Left lobe of liver (tissue), 2 donors: Measurements from ENCODE around the gene AP2A1. TPM values are rescaled to one million over a fixed set of nuclear protein-coding genes. Genes with fewer than 3 reads are reported as not detected.
"Not testable (repeated sequence)": the region's sequence is repeated elsewhere in the genome, so short reads cannot be mapped to it uniquely, and the experiment has no call there.

ENCODE experiments used
- ATAC-seq: fragments of 200-7000 bp; cut with Tn5 transposase; one replicate; pipeline ENCODE4 v1.9.1; 2020; ENCODE audit warnings: mild to moderate bottlenecking, moderate library complexity
- DNase-seq: peaks from one replicate; pipeline ENCODE4 v3.0.0-alpha.2; 2020; ENCODE audit warnings: low spot score
- total RNA-seq: library from RNA; stranded (reverse); gene quantifications from one replicate; pipeline ENCODE4 v1.2.1, GENCODE V29; 2021
- donor health status: DM: no; HTN: no; CAD: no; lungs with moderate emphysema.
- donor health status: DM: no; HTN: yes; CAD: no.

AP2A1 gene
- total RNA-seq: 52.9 TPM

GRCh38 chr19:49766930-49767299 is at the start of gene AP2A1:
Gene AP2A1 (plus strand): TSS chr19:49767001. CDS start chr19:49767134, 133 bp downstream.
- no peak for ATAC-seq
- DNase-seq: no peak

- ATAC-seq: no peak
- DNase-seq: no peak
Observed at GRCh38 chr19:49718511-49718910, 48.3 kb upstream of the AP2A1 start.

- DNase-seq: no peak
- no peak for ATAC-seq
Observed at GRCh38 chr19:49718991-49719390, 47.8 kb upstream of the AP2A1 start.

DNA sequence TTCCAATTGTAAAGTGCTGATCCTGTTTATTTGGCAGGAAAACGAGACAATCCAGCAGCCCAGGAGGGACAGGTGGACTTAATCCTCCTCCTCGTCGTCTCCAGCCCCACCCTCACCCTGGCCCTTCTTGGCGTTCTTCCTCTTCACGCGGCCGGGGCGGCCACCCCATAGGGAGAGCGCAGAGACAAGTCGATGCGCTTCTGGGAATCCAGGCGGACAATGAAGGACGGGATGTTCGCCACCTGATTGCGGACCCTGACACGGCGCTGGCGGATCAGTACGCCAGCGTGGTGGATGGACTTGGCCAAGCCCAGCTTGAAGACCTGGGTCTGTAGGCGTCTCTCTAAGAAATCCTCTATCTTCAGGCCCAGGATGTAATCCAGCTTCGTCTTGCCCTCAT is 47.4 kb upstream of the AP2A1 start:
- not testable (repeated sequence) for ATAC-seq, DNase-seq

GRCh38 chr19:49727217-49728030 is 39.4 kb upstream of the AP2A1 start:
- peak; percentile 48 for ATAC-seq
- no peak for DNase-seq

DNA sequence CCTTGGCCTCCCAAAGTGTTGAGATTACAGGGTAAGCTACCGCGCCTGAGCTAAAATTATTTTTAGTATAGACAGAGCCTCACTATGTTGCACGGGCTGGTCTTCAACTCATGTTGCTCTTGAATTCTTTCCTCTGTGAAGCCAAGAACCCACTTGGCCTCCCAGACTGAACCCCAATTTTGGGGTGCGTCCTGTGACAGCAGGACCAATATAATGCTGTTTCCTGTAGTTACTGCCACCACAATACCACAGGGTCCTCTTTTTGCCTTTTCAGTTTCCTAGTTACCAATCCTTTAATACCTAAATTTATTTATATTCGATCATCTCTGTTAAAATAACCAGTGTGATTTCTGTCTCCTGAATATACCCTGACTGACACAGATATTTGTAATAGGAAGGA is 36.6 kb upstream of the AP2A1 start:
- DNase-seq (no peak), ATAC-seq (no peak)

GRCh38 chr19:49738268-49738667 is 28.5 kb upstream of the AP2A1 start:
- no peak for DNase-seq
- no peak for ATAC-seq

- no peak for DNase-seq
- no peak for ATAC-seq
Observed at GRCh38 chr19:49739098-49739497, 27.7 kb upstream of the AP2A1 start.

DNA sequence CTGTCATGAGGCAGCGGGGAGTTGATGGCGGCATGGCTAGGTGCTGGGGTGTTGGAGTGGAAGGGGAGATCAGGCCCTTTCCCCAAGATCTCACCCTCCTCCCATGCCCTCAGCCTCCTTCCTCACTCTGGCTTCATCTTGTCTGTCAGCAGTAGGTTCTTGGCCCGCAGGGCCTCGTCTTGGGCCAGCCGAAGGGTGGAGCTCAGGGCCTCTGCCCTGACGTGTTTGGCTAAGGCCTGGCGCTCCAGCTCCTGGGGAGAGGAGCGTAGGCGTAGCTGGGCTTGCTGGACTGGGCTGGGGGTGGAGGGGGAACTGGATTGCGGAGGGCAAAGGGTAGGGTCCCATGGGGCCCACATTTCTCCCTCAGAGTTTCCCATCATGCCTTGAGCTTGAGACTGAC is 26.9 kb upstream of the AP2A1 start:
- DNase-seq (no peak), ATAC-seq (no peak)

DNA sequence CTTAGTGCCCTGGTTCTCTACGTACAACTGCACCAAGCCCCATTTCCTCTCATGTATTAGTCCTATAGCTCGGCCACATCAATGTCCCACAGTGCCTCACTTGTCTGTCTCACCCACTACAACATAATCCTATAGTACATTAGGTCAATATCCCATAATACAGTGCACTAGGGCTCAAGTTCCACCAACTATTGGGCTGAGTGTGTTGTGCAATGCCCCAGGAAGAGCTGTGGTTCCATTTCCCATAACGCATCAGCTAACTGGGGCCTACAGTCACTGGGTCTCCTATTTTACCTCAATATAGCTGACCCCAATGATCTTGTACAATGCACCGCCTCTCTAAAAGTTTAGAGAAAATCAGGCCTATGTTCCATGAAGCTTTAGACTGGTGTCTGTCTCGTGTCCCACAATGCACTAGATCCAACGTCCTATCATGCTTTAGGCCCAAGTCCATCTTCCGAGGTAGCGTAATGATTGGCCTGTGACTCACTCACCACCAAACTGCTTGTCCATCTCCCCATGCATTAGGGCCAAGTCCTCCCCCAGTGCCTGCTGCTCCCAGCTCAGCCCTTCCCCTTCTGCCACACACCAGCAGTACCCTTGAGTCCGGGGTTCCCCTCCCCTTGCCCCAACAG is 25.5 kb upstream of the AP2A1 start:
- ATAC-seq: no peak
- DNase-seq: no peak

DNA sequence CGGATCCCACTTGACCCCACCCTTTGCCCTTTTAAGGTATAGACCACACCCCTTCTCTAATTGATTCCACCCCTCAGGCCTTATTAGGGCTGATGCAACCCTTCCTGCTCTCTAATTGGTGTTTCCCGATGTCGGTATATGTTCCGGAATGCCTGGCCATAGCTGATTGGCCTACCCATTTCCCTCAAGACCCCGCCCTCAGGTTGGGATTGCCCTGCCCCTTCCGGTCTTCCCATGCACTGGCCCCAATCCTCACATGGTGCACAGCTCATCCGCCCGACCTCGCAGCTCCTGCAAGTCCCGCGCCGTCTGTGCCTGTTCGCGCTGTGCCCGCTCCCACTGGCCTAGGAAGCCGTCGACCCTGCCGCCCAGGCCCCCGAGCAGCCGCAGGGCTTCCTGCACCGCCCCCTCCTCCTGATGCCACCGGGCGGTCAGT is 21.8 kb upstream of the AP2A1 start:
- DNase-seq (no peak), ATAC-seq (no peak)

GRCh38 chr19:49746206-49746958 is 20.4 kb upstream of the AP2A1 start:
- ATAC-seq: peak; percentile 52

GRCh38 chr19:49749055-49749716 is 17.6 kb upstream of the AP2A1 start:
- ATAC-seq (peak; percentile 67), DNase-seq (no peak)

More at GRCh38 chr19:49746206-49746958, 20.4 kb upstream of the AP2A1 start:
- DNase-seq: no peak

DNA sequence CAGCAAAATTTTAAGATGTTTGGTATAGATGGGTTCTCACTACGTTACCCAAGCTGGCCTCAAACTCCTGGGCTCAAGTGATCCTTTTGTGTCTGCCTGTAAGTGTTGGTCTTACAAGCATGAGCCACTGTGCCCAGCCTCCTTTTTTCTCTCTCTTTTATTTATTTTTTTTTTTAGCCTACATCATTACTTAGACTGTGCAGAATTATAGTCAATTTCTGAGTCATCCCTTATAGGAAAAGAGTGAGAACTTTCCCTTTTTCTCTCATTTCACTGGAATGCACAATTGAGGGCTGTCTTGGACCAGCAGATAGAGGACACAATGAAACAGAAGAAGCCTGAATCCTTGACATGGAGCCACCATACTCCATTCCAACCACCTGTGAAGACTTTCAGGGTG is 17.0 kb upstream of the AP2A1 start:
- no peak for DNase-seq
- ATAC-seq: no peak

GRCh38 chr19:49752701-49753100 is 14.1 kb upstream of the AP2A1 start:
- DNase-seq: no peak
- ATAC-seq: no peak

- no peak for DNase-seq
- ATAC-seq: no peak
Observed at GRCh38 chr19:49755956-49756355, 10.8 kb upstream of the AP2A1 start.

GRCh38 chr19:49758292-49758691 is 8.5 kb upstream of the AP2A1 start:
- DNase-seq (no peak), ATAC-seq (no peak)

GRCh38 chr19:49761249-49761624 is 5.6 kb upstream of the AP2A1 start:
- ATAC-seq: no peak
- DNase-seq: no peak

DNA sequence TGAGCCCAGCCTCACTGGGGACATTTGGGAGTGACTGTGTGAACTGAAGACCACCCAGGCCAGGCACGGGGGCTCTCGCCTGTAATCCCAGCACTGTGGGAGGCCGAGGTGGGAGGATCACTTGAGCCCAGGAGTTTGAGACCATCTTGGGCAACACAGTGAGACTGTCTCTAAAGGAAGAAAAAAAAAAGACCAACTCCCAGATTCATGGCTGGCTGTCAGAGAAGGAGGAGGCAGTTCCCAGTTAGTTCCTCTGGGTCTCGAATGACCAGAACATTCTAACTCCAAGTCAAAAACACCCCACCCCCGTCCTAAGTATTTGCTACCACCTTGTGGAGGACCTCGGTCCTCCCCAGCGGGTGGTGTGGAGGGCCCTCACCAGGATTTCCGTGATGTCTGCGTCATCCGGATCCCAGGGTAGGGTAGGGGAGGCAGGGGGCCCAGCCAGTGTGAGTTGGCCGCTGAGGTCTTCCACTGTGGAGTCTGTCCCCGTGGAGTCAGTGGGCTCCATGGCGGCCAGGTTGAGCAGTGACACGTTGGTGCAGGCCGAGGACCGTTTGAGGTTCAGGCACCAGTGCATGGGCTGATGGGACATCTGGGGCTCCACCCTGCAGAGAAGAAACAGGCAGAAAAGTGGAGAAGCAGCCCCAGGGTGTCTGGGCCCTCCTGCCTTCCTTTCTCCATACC is 5.0 kb upstream of the AP2A1 start:
- ATAC-seq (no peak), DNase-seq (no peak)

DNA sequence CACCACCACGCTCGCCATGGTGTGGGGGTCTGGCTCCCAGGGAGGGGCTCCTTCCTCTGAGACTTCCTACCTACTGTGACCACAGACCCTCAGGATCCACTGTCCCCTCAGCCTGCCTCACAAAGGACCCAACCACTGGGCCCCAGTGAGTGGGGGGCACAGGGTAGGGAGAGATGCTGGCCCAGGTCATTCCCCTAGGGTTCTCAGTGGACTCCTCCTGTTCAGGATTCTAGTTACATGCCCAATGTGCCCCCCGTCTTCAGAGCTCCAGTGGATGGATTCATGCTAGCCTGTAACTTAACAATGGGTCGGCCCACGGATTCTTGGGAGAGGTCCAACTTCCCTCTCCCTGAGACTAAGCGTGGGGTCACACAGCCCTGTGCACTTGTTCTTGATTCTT is 3.6 kb upstream of the AP2A1 start, which contains the start of gene TSKS:
TSS of gene TSKS (minus strand) at position 77 of the 400 bp plus-strand sequence. CDS start at position 18, 59 bp downstream.
- ATAC-seq (no peak), DNase-seq (no peak)

- no peak for DNase-seq
- ATAC-seq: no peak
Observed at GRCh38 chr19:49764341-49764740, 2.5 kb upstream of the AP2A1 start.
